Measurements from ENCODE around the gene CYTH1.

- TF ChIP-seq GATA2 (IDR thresholded peaks at IDR 0.05; ENCODE audit: low read depth, low read length), result no peak
- TF ChIP-seq GATA3 (IDR thresholded peaks at IDR 0.05; ENCODE audit: low read depth, low read length), result no peak
Observed at GRCh38 chr17:78682363-78682762, 99.7 kb downstream of the CYTH1 start.

Data from SH-SY5Y (cell line).